Dermis microvascular lymphatic vessel endothelial cell (primary cell): ENCODE measurements around the gene SERHL2. TPM values are rescaled to one million over a fixed set of nuclear protein-coding genes. Genes with fewer than 3 reads are reported as not detected.
"Not testable (repeated sequence)": the region's sequence is repeated elsewhere in the genome, so short reads cannot be mapped to it uniquely, and the experiment has no call there.

ENCODE experiments used
- DNase-seq, 2 donors: peaks; one replicate each; pipeline versions ENCODE4 v3.0.0 to v3.0.0-alpha.2; 2010; ENCODE audit warnings: low read depth in 2 of 2
- total RNA-seq: library from RNA; depleted of rRNA; stranded (reverse); fragments of >200 nt; gene quantifications from 2 replicates; pipeline ENCODE4 v1.2.1, GENCODE V29; 2014

The SERHL2 gene
- total RNA-seq, 1 donor from 2014 or later, result 2.6 TPM

- DNase-seq, result not testable (repeated sequence)
These were observed 18.5 kb upstream of the SERHL2 start for GRCh38 chr22:42535082-42535731.

GRCh38 chr22:42536166-42536565 lies 17.6 kb upstream of the SERHL2 start:
- no peak for DNase-seq

DNA sequence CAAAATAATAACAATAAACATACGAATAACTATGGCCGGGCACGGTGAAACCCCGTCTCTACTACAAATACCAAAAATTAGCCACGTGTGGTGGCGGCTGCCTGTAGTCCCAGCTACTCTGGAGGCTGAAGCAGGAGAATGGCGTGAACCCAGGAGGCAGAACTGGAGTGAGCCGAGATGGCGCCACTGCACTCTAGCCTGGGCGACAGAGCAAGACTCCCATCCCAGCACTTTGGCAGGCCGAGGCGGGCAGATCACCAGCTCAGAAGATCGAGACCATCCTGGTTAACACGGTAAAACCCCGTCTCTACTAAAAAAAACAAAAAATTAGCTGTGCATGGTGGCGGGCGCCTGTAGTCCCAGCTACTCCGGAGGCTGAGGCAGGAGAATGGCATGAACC lies 17.1 kb upstream of the SERHL2 start:
- DNase-seq, result not testable (repeated sequence)

DNA sequence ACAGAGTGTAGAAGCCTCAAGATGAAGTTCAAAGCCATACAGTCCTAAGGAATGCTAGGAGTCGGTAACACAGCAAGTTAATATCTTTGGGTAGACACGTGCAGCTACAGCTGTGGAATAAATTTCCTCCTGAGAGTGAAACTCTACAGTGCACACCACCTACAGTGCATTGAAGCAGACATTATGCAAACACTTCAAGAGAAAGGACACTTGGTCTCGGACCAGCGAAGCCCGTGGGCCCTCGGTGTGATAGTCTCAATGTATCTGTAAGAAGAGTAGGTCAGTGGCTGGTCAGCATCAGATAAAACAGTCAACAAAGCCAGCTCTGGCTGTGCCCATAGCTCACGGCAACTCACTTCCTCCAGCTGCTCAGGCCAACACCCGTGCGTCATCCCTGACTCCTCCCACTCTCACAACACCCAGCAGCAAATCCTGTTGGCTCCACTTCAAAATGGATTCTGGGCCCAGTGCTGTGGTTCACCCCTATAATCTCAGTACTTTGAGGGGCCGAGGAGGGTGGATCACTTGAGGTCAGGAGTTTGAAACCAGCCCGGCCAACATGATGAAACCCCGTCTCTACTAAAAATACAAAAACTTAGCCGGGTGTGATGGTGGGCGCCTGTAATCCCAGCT lies 16.4 kb upstream of the SERHL2 start:
- peak in 1 of 2 donors; percentile 30 for DNase-seq

- DNase-seq, result peak in 1 of 2 donors; percentile 45
These were observed 14.5 kb upstream of the SERHL2 start for GRCh38 chr22:42539236-42539771.

DNA sequence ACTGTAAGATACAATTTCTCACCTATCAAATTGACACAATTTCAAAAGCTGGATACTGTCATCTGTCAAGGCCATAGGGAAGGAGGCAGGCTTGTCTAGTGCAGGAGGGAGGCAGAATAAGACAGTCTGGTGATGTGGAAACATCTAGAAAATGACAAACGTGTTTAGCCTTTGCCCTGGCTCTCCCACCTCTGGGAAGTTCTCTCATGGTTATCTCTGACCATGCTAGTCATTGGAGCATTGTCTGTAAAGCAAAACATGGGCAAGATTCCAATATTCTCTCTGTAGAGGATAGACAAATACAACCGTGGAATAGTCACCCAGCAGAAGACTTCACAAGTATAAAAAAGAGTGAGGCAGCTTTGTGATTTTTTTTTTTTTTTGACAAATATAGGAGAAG lies 9.1 kb upstream of the SERHL2 start:
- peak; percentile 87 to 91 for DNase-seq

GRCh38 chr22:42547562-42547961 lies 6.2 kb upstream of the SERHL2 start:
- DNase-seq, result no peak

DNA sequence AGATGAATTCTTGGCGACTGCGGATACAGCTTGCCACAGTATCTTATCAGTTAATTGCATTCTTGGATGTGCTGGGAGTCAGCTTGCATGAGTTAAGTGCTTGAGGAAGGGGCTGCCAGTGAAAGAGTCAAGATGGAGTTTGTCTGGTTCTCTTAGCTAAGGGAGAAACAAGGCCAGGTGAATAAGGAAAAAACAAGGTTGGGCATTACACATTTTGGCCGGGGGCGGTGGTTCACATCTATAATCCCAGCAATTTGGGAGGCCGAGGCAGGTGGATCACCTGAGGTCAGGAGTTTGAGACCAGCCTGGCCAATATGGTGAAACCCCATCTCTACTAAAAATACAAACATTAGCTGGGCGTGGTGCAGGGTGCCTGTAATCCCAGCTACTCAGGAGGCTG lies 5.6 kb upstream of the SERHL2 start:
- not testable (repeated sequence) for DNase-seq

DNA sequence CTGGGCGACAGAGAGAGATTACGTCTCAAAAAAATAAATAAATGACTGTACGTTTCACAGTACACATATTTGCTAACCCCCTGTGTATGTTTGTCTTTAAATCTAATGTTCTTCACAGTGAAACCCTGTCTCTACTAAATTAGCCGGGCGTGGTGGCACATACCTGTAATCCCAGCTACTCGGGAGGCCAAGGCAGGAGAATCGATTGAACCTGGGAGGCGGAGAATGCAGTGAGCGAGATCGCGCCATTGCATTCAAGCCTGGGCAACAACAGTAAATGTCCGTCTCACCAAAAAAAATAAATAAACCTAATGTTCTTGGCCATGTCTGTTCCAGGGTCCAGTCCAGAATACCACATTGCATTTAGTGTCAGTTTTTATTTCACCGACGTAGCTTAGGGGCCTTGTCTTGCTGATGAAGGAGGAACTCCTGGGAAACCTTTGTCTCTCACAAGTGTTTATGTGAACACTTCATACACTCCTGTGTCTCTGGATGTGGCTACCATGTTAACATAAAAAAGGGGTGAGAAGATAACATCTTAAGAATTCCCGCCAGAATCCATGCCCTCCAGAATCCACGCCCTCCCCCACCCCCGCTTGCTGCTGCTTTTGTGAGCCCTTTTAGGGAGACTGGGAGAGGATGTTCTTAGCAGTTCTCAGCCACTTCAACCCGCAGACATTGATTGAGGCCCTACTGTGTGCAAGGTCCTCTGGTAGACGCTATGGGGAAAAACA lies 5.0 kb upstream of the SERHL2 start:
- DNase-seq, result no peak

DNA sequence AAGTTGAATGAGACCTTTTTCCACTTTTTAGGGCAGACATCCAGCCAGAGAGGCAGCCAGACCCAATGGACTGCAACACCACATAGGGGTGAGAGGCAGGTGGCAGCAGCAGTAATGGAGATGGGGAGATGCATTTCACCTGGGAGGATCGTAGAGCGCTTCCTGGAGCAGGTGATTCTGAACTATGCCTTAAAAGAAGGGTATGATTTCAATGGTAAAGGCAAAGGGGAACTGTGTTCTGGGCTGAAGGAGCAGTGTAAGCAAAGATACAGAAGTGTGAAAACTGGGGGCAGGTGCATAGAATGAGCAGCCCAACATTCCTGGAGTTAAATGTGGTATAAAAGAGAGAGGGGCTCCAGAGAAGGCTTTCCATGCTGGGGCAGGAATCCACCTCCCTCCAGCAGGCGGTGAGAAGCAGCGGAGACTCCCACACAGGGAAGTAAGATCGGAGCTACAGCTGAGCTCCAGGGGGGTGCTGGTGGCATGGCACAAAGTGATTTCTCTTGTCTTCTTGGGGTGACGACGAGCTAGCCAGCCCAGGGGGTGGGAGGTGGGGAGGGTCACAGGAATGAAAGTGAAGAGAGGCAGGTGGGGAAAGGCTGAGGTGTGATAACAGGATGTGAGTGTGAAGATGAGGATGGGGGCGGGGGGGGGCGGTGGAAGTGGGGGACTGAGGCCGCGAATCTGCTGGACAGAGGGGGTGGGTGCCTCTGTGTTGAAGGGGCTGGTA lies 4.3 kb upstream of the SERHL2 start:
- no peak for DNase-seq

DNA sequence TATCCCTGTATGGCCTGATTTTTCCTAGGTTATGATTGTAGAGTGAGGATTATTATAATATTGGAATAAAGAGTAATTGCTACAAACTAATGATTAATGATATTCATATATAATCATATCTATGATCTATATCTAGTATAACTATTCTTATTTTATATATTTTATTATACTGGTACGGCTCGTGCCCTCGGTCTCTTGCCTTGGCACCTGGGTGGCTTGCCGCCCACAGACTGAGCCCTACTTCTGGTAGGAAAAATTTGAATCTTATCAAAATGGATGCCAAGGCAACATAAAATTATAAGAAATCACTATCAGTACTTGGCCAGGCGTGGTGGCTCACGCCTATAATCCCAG lies 1.5 kb upstream of the SERHL2 start:
- not testable (repeated sequence) for DNase-seq

DNA sequence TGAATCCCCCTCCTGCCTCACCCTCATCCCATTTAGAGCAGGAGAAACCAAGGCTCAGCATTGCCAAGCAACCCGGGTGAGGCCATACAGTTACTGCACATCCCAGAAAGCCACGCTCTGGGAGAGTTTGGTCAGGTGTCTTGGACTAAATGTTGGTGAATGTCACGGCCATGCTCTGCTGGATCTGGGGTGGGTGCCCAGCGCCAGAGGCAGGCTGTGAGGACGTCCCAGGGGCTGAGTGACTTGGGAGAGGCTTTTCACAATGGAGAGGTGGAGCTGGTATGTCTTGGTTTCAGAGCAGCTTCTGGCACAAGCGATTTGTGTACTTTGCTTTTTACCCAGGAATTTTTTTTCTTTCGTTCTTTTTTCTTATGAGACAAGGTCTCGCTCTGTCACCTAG lies 6.6 kb downstream of the SERHL2 start:
- no peak for DNase-seq

GRCh38 chr22:42560781-42561180 lies 7.0 kb downstream of the SERHL2 start:
- peak in 1 of 2 donors; percentile 44 for DNase-seq

- DNase-seq, result no peak
These were observed 8.1 kb downstream of the SERHL2 start for GRCh38 chr22:42561856-42562255.

DNA sequence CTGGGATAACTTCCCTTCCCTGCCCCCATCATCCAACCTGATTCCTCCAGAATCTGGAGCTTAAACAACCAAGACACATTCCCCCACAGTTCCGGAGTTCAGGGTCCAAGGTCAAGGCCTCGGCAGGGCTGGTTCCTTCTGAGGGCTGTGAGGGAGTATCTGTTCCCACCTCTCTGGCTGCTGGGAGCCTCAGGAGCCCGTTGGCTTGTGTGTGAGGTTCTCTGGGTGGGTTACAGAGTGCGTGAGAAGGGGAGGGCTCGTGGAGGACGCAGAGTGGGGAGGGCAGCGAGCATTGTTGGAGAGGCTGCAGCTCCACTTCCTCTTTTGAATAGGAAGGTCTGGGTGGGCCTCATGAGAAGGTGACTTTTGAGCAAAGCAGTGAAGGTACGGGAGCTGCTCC lies 8.5 kb downstream of the SERHL2 start:
- no peak for DNase-seq

- no peak for DNase-seq
These were observed 8.9 kb downstream of the SERHL2 start for GRCh38 chr22:42562684-42563083.

DNA sequence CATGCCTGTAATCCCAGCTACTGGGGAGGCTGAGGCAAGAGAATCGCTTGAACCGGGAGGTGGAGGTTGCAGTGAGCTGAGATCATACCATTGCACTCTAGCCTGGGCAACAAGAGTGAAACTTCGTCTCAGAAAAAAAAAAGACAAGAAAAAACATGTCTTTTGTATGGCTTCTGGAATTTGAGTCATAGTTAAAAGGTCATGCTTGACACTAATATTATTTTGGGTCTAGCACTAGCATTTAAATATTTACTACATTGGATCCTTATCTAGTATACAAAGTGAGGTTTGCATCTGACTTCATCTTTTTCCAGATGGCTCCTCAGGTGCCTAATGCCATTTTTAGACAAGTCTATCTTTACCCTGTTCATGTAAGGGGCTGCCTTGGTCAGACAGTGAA lies 10.2 kb downstream of the SERHL2 start:
- DNase-seq, result not testable (repeated sequence)

- no peak for DNase-seq
These were observed 10.9 kb downstream of the SERHL2 start for GRCh38 chr22:42564699-42565098.

- no peak for DNase-seq
These were observed 12.2 kb downstream of the SERHL2 start for GRCh38 chr22:42565956-42566355.

- not testable (repeated sequence) for DNase-seq
These were observed 14.2 kb downstream of the SERHL2 start for GRCh38 chr22:42567950-42568349.

DNA sequence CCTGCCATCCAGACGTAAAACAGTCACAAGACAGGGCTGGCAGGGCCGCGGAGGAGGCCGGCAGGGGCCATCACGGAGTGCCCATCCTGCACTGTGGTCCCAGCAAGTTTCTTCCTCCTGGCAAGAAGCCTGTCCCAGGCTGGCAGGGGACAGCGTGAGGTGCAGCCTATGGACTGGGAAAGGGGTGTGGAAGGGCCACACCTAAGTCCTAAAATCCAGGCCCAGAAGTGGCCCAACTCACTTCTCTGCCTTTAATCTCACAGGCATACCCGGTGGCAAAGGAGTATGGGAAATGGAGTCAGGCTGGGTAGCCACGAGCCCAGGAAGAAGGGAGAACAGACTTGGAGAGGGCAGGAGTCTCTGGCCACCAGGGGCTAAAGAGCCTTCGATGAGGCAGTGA lies 16.8 kb downstream of the SERHL2 start:
- not testable (repeated sequence) for DNase-seq

- DNase-seq, result not testable (repeated sequence)
These were observed 17.3 kb downstream of the SERHL2 start for GRCh38 chr22:42571068-42571467.
